Prostate gland (tissue), 2 donors: ENCODE data around the gene SHROOM3. TPM values are rescaled to one million over a fixed set of nuclear protein-coding genes. Genes with fewer than 3 reads are reported as not detected.

Source experiments
- DNase-seq: peaks from one replicate; pipeline ENCODE4 v3.0.0-alpha.2; 2019; ENCODE audit warnings: low spot score
- H3K27ac ChIP-seq, 2 donors: fragments of 200-600 bp; sonication (generic); 2 replicates each; pipeline ENCODE4 v1.5.1; 2017 to 2019
- H3K27me3 ChIP-seq: fragments of 200-600 bp; sonication (generic); replicated peaks from 2 replicates; pipeline ENCODE4 v1.5.1; 2019; ENCODE audit not compliant: insufficient read depth
- H3K36me3 ChIP-seq, 2 donors: fragments of 200-600 bp; sonication (generic); 1 replicate in 1 of 2; 2 replicates in 1 of 2; pipeline versions ENCODE4 v1.5.1 to v1.8.1; 2017 to 2019
- H3K4me1 ChIP-seq: fragments of 200-600 bp; sonication (generic); replicated peaks from 2 replicates; pipeline ENCODE4 v1.5.1; 2019
- H3K4me3 ChIP-seq, 2 donors: fragments of 200-600 bp; sonication (generic); 2 replicates each; pipeline ENCODE4 v1.5.1; 2017 to 2019
- H3K9me3 ChIP-seq: fragments of 200-600 bp; sonication (generic); 2 replicates; pipeline ENCODE4 v1.5.1; 2017
- POLR2A ChIP-seq: fragments of 450-650 bp; IDR thresholded peaks from one replicate; pipeline ENCODE4 v1.6.1; 2016; ENCODE audit warnings: antibody characterized with exemption, mild to moderate bottlenecking
- POLR2AphosphoS5 ChIP-seq: sonication (generic); formaldehyde crosslinking; IDR thresholded peaks from one replicate; pipeline ENCODE4 v1.6.1; 2017; ENCODE audit warnings: antibody characterized with exemption
- WGBS: methylation state at CpG from one replicate; pipeline ENCODE4 v1.1.5; 2018; 5-methylcytosine and 5-hydroxymethylcytosine counted together
- intact Hi-C: fragments of 100-400 bp; cut with DNase I; formaldehyde crosslinking; loops from one replicate; pipeline ENCODE4 v1.14.2; 2022
- total RNA-seq, 2 donors: library from RNA; depleted of rRNA; stranded (reverse); fragments of >200 nt; gene quantifications; one replicate each; pipeline ENCODE4 v1.1.0, GENCODE V29; 2016
- TF ChIP-seq, protein P1 (sequence below), 4 experiments: fragments of 200-600 bp in 2 of 4; fragments of 450-650 bp in 2 of 4; sonication (generic) in 2 of 4; IDR thresholded peaks; 1 replicate in 3 of 4; 2 replicates in 1 of 4; pipeline ENCODE4 v1.5.1; 2016 to 2019; ENCODE audit warnings: antibody characterized with exemption in 4 of 4, mild to moderate bottlenecking in 2 of 4, moderate library complexity in 2 of 4

The SHROOM3 gene
- total RNA-seq, 2 donors from 2014 or later = 107 to 137 TPM

DNA sequence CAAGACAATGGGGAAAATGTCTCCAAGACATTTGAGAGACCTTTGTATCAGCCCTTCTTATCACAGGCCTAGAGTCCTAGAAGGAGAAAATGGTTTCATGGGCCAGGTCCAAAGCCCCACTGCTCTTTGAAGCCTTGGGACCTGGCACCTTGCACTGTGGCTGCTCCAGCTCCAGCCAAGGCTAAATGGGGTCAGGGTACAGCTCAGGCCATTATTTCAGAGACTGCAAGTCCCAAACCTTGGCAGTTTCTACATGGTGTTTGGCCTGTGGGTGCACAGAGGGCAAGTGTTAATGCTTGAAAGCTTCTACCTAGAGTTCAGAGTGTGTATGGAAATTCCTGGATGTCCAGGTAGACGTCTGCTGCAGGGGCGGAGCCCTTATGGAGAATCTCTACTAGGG lies 28.5 kb downstream of the SHROOM3 start:
- H3K4me1 ChIP-seq = no peaks in the 10 kb centered on the region
- TF ChIP-seq, protein P1, sequence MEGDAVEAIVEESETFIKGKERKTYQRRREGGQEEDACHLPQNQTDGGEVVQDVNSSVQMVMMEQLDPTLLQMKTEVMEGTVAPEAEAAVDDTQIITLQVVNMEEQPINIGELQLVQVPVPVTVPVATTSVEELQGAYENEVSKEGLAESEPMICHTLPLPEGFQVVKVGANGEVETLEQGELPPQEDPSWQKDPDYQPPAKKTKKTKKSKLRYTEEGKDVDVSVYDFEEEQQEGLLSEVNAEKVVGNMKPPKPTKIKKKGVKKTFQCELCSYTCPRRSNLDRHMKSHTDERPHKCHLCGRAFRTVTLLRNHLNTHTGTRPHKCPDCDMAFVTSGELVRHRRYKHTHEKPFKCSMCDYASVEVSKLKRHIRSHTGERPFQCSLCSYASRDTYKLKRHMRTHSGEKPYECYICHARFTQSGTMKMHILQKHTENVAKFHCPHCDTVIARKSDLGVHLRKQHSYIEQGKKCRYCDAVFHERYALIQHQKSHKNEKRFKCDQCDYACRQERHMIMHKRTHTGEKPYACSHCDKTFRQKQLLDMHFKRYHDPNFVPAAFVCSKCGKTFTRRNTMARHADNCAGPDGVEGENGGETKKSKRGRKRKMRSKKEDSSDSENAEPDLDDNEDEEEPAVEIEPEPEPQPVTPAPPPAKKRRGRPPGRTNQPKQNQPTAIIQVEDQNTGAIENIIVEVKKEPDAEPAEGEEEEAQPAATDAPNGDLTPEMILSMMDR (IDR thresholded peaks at IDR 0.05) = no peak
- TF ChIP-seq POLR2A (no peak), POLR2AphosphoS5 (no peak)
- H3K9me3 ChIP-seq = no peaks in the 10 kb centered on the region
- no peak overlapping the region for H3K4me3 ChIP-seq
- WGBS = 100% methylated on average over 2 of the region's 2 CpGs
- no peak for DNase-seq
- H3K27me3 ChIP-seq = no peaks in the 10 kb centered on the region
- H3K27ac ChIP-seq = no peak overlapping the region
- no peaks in the 10 kb centered on the region for H3K36me3 ChIP-seq
- intact Hi-C loops = no loop called here

DNA sequence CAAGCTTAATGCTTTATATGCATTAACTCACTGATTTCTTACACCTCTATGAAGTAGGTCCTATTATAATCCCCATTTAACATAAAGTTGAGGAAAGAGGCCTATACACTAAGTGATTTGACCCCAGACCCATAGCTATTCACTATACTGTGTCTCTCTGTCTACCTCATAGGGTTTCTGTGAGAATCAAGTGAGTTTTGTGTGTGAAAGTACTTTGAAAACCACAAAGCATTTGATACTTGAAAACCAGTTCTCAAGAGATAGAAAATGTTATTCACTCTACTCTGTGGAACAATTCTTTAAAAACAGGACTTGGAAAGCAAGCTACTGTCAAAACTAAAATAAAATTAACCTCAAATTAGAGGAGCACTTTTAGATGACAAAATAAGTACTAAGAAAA lies 35.0 kb downstream of the SHROOM3 start:
- no peak overlapping the region for H3K27ac ChIP-seq

DNA sequence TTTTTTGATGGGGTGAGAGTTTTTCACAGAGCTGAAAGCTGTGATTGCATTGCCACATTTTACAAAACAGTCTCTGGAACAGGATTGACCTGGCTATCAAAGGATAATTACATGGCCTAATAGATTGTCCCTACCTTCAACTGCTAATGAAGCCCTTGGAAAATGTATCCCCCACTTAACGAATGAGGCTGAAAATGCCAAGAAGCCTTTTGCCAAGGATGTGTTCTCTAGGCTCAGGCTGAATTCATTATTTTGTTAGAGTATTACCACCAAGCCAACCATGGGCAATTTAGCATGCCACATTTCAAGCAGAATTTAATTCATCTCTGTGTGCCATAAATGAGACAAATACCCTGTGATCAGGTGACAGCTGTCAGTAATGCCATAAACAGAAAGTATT lies 35.5 kb downstream of the SHROOM3 start:
- WGBS = 76% methylated on average over 1 of the region's 1 CpG
- Histone ChIP-seq H3K36me3 (no peaks in the 10 kb centered on the region), H3K27ac (no peak overlapping the region), H3K9me3 (no peaks in the 10 kb centered on the region), H3K4me1 (no peaks in the 10 kb centered on the region), H3K4me3 (no peak overlapping the region), H3K27me3 (no peaks in the 10 kb centered on the region)
- intact Hi-C loops = no loop called here
- DNase-seq = no peak
- TF ChIP-seq POLR2AphosphoS5 (no peak), POLR2A (no peak)
- TF ChIP-seq, protein P1 (IDR thresholded peaks at IDR 0.05) = no peak

More for the DNA sequence above, 35.0 kb downstream of the SHROOM3 start:
- no peak overlapping the region for H3K4me3 ChIP-seq
- no peaks in the 10 kb centered on the region for H3K27me3 ChIP-seq
- H3K36me3 ChIP-seq = no peaks in the 10 kb centered on the region
- no peaks in the 10 kb centered on the region for H3K4me1 ChIP-seq
- no peak for TF ChIP-seq POLR2AphosphoS5
- TF ChIP-seq, protein P1 (IDR thresholded peaks at IDR 0.05) = no peak
- no peak for TF ChIP-seq POLR2A
- no peaks in the 10 kb centered on the region for H3K9me3 ChIP-seq
- no peak for DNase-seq
- intact Hi-C loops = no loop called here

GRCh38 chr4:76476571-76476970 lies 41.5 kb downstream of the SHROOM3 start:
- Histone ChIP-seq H3K4me3 (no peak overlapping the region), H3K4me1 (no peaks in the 10 kb centered on the region), H3K27me3 (no peaks in the 10 kb centered on the region), H3K27ac (no peak overlapping the region), H3K9me3 (no peaks in the 10 kb centered on the region), H3K36me3 (no peaks in the 10 kb centered on the region)
- no peak for DNase-seq
- 85% methylated on average over 1 of the region's 1 CpG for WGBS
- intact Hi-C loops = no loop called here
- no peak for TF ChIP-seq POLR2AphosphoS5
- no peak for TF ChIP-seq POLR2A
- TF ChIP-seq, protein P1 (IDR thresholded peaks at IDR 0.05) = no peak

DNA sequence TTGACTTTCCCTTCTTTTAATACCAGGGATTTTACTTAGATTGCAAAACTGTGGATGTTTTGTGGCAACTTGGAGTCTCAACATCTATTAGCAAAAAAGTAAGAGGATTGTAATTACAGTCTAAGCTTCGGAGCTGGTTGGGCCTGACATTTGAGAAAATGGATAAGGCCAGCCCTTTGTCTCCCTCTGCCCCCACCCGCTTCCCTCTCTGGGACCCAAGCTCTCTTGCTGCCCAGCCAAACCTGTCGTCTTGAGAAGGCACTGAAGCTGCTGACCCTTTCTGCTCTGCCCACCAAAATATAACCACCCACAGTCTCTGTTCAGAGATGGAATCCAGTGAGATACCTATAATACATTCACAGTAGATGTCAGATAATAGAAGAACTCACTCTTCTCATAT lies 49.6 kb downstream of the SHROOM3 start:
- H3K9me3 ChIP-seq = no peaks in the 10 kb centered on the region
- 85% methylated on average over 3 of the region's 3 CpGs for WGBS
- H3K27ac ChIP-seq = no peak overlapping the region
- DNase-seq = no peak
- H3K27me3 ChIP-seq = no peaks in the 10 kb centered on the region
- H3K4me3 ChIP-seq = no peak overlapping the region
- H3K4me1 ChIP-seq = no peaks in the 10 kb centered on the region
- TF ChIP-seq POLR2AphosphoS5 (no peak), POLR2A (no peak)
- TF ChIP-seq, protein P1 (IDR thresholded peaks at IDR 0.05) = no peak
- H3K36me3 ChIP-seq = no peaks in the 10 kb centered on the region
- intact Hi-C loops = no loop called here
